GM12864 (cell line): ENCODE measurements around the gene CDH23.

Experiments
- DNase-seq: peaks from one replicate; pipeline ENCODE4 v3.0.0-alpha.2; 2011; ENCODE audit warnings: low read depth
- H3K4me3 ChIP-seq: 2 replicates; pipeline ENCODE4 v1.5.1; 2011; ENCODE audit warnings: mild to moderate bottlenecking, low read depth, low read length, control low read depth
- TF ChIP-seq, protein P1 (sequence below): IDR thresholded peaks from 2 replicates; pipeline ENCODE4 v1.5.1; 2011; ENCODE audit warnings: low read depth, mild to moderate bottlenecking, moderate library complexity, low read length, control low read depth, inconsistent platforms; ENCODE audit errors: missing control alignments

The CDH23 gene

DNA sequence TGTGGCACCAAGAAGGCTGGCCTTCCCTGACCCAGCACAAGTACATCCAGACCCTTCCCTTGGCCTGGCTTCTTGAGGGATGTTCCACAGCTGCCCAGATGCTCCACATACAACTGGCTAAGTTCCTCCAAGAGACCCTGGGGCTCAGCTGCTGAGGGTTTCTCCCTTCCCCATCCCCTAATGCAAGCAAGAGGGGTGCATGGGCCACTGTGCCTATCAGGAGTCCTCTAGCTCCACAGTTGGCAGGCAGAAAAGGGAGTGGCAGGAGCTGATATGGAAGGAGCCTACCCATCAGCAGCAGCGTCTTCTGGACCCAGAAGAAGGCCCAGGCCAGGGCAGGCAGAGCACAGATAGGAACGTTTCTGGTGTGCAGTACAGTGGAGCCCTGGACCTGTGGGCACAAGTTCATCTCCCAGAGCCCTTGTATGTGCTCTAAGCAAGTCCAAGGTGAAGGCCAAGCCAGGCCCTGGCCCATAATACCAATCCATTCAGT lies 350.4 kb downstream of the CDH23 start:
- no peak overlapping the region for H3K4me3 ChIP-seq
- TF ChIP-seq, protein P1, sequence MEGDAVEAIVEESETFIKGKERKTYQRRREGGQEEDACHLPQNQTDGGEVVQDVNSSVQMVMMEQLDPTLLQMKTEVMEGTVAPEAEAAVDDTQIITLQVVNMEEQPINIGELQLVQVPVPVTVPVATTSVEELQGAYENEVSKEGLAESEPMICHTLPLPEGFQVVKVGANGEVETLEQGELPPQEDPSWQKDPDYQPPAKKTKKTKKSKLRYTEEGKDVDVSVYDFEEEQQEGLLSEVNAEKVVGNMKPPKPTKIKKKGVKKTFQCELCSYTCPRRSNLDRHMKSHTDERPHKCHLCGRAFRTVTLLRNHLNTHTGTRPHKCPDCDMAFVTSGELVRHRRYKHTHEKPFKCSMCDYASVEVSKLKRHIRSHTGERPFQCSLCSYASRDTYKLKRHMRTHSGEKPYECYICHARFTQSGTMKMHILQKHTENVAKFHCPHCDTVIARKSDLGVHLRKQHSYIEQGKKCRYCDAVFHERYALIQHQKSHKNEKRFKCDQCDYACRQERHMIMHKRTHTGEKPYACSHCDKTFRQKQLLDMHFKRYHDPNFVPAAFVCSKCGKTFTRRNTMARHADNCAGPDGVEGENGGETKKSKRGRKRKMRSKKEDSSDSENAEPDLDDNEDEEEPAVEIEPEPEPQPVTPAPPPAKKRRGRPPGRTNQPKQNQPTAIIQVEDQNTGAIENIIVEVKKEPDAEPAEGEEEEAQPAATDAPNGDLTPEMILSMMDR = no peak
- DNase-seq = no peak

DNA sequence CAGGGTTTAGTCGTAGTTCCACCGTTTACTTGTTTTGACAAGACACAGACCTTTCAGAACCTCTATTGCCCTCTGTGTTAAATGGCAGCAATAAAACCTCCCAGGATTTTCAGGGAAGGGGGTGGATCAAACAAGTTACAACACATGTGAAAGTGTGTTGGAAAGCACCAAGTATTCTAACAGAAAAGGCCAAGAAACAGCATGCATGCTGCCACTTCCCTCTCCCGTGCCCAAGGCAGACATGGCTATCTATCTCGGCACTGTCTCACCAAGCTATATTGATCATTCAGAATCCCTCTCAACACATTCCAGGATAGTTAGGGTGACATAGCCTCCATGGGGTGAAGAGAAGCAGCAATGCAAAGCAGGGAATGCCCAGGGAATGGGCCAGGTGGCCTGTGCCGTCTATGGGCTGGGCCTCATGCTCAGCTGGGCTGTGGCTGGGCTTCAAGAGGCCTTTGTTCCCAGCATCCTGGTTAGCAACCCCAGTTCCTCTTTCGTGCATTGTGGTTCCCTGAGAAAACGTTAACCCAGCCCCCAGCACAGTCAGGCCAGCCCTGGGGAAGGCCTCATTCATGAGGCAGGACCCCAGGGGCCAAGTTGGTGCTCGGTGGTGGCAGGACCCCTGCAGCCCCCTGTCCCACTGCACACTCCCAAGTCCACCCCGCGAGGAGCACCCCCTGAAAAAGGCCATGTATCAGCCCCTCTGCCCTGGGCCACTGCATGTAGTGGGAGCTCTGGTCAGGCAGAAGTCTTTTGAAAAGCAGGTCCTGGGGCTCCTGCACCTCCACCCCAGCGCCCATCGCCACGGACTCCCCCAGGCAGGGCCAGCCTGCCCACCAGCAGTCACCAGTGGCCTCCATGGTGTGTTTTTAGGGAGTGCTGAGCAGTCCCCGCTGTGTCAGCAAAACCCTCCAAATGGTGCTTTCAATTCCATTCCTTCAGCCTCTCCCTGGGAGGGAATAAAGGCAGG lies 351.1 kb downstream of the CDH23 start:
- TF ChIP-seq, protein P1 = no peak
- no peak overlapping the region for H3K4me3 ChIP-seq
- no peak for DNase-seq

DNA sequence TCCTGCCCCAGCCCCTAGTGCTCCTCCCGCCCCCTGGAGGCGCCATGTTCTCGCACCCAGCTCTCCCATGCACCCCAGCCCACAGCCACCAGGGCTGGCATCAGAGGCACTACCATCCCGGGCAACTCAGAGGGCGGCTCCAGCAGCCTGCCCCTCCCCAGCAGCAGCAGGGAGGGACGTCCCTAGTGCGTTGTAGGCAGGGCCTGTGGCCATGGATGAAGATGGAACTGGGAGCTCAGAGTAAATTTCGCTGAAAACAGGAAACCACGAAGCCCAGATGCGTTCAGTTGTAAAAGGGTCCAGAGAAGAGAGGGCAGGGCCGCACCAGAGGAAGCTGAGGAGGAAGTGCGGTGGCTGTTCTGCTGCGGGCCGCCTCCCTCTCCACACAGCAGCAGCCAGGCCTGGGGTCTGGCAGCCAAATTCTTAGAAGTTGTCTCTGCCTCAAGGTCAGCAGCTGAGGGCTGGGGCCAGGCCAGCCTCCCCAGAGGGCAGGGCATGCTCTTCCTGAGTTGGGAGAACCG lies 352.0 kb downstream of the CDH23 start:
- TF ChIP-seq, protein P1 = peak; percentile 15
- peak; percentile 70 for DNase-seq
- H3K4me3 ChIP-seq = no peak overlapping the region

DNA sequence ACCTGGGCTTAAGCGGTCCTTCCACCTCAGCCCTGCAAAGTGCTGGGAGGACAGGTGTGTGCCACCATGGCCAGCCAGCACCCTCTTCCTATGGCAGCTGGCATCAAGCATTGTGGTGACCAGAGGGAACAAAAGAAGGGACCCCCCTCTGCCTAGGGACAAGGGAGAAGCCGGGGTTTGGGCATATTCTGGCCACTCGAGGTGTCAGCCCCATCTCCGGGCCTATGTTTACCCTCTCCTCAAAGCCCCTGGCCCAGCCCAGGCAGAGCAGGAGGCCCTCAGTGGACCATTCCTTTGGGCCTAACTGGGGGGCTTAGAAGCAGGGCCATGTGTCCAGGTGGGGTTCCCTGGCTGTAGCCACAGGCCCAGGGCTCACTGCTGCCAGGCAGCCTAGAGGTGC lies 352.7 kb downstream of the CDH23 start:
- H3K4me3 ChIP-seq = no peak overlapping the region
- no peak for DNase-seq
- TF ChIP-seq, protein P1 = no peak

DNA sequence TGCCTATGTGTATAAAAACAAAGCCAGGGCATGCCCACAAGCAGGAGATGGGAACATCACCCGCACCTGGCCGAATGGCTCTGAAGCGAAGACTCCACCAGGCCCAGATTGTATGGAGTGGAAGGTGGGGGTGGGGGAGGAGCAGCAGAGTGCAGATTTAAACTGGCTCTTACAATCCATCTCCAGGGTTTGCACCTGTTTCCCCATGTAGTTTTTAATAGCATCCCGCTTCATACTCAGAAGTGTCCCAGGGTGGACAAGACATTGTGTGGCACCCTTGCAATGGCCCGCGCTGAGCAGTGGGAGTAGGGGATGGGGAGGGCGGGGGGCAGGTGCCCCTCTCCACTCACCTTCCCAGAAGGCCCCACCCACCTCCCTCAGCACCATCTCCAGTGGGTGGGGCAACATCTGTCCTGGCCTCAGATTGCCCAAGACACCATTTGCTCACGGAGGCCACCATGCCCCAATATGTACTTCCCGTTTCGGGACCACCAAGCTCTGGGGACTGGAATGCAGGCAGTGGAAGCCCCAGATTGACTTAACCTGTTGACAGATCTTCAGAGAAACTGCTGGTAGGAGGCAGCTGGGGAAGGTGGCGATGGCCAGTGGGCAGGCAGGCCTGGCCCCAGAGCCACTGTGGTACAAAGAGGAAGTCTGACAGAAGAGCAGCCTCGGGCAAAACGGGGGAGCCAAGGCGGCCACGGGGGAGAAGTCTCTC lies 353.6 kb downstream of the CDH23 start:
- TF ChIP-seq, protein P1 = no peak
- no peak overlapping the region for H3K4me3 ChIP-seq
- no peak for DNase-seq

DNA sequence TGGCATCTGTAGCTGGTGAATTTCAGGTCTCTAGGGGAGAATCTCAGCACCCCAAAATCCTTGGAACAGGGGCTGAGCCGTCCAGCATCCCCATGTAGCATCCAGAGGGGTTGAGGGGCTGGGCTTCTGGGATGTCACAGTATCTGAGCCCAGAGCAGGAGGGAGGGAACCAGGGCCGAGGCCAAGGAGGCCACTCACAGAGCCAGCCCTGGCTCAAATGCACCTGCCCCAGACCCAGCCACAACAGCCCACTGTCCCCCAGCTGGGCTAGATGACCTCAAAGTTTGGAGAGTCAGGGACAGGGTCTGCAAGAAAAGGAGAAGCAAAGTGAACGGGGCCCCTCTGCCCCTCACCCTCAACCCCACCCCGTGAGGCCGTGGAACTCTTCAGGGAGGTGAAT lies 354.3 kb downstream of the CDH23 start:
- DNase-seq = no peak
- TF ChIP-seq, protein P1 = no peak
- no peak overlapping the region for H3K4me3 ChIP-seq
